Liver (tissue), 9 donors: ENCODE data around the gene PLCB4. TPM values are rescaled to one million over a fixed set of nuclear protein-coding genes. Genes with fewer than 3 reads are reported as not detected.

Experiments used
- DNase-seq: peaks from one replicate; pipeline ENCODE4 v3.0.0-alpha.2; 2017; ENCODE audit warnings: low spot score
- H3K27ac ChIP-seq, 2 donors: one replicate each; pipeline ENCODE4 v1.7.0; 2013; ENCODE audit warnings: inconsistent platforms in 2 of 2, low read length in 2 of 2, control low read depth in 1 of 2, low read depth in 1 of 2, mild to moderate bottlenecking in 1 of 2
- H3K27me3 ChIP-seq, 4 donors: one replicate each; pipeline versions ENCODE4 v1.6.1 to v1.7.0; 2013; ENCODE audit warnings: low read length in 3 of 4, inconsistent platforms in 1 of 4, mild to moderate bottlenecking in 1 of 4, moderate library complexity in 1 of 4; ENCODE audit not compliant: control insufficient read depth in 4 of 4, insufficient read depth in 4 of 4
- H3K36me3 ChIP-seq, 4 donors: one replicate each; pipeline versions ENCODE4 v1.6.1 to v1.7.0; 2013; ENCODE audit warnings: low read length in 3 of 4, mild to moderate bottlenecking in 3 of 4, low read depth in 1 of 4, moderate library complexity in 1 of 4; ENCODE audit not compliant: control insufficient read depth in 4 of 4, insufficient read depth in 3 of 4
- H3K4me1 ChIP-seq, 4 donors: one replicate each; pipeline versions ENCODE4 v1.6.1 to v1.7.0; 2013; ENCODE audit warnings: low read length in 3 of 4, mild to moderate bottlenecking in 3 of 4, moderate library complexity in 1 of 4; ENCODE audit not compliant: control insufficient read depth in 4 of 4, insufficient read depth in 4 of 4
- H3K4me3 ChIP-seq, 3 donors: one replicate each; pipeline versions ENCODE4 v1.6.1 to v1.7.0; 2013; ENCODE audit warnings: low read length in 3 of 3, control low read depth in 1 of 3, low read depth in 1 of 3, mild to moderate bottlenecking in 1 of 3
- H3K9ac ChIP-seq, 2 donors: one replicate each; pipeline ENCODE4 v1.7.0; 2013; ENCODE audit warnings: low read length in 2 of 2, mild to moderate bottlenecking in 2 of 2, moderate library complexity in 2 of 2, control low read depth in 1 of 2, low read depth in 1 of 2
- H3K9me3 ChIP-seq, 4 donors: one replicate each; pipeline versions ENCODE4 v1.6.1 to v1.7.0; 2013; ENCODE audit warnings: low read length in 3 of 4; ENCODE audit not compliant: control insufficient read depth in 4 of 4
- ATF3 ChIP-seq: IDR thresholded peaks from 2 replicates; pipeline ENCODE4 v1.6.1; 2016; ENCODE audit warnings: antibody characterized with exemption
- CTCF ChIP-seq: fragments of 150-350 bp; IDR thresholded peaks from 2 replicates; pipeline ENCODE4 v1.5.1; 2017; ENCODE audit warnings: improper control_type of control experiment, low read depth, low read length; ENCODE audit not compliant: missing input control
- FOXA1 ChIP-seq: IDR thresholded peaks from 2 replicates; pipeline ENCODE4 v1.6.1; 2016; ENCODE audit warnings: antibody characterized with exemption
- GABPA ChIP-seq, 2 donors: IDR thresholded peaks in 1 of 2; conservative IDR thresholded peaks in 1 of 2; 2 replicates each; pipeline ENCODE4 v1.6.1; 2016; ENCODE audit warnings: antibody characterized with exemption in 2 of 2, mild to moderate bottlenecking in 1 of 2, moderate library complexity in 1 of 2
- HNF4A ChIP-seq, 2 donors: conservative IDR thresholded peaks; 2 replicates each; pipeline ENCODE4 v1.6.1; 2016; ENCODE audit warnings: antibody characterized with exemption in 2 of 2, mild to moderate bottlenecking in 2 of 2
- HNF4G ChIP-seq: IDR thresholded peaks from 2 replicates; pipeline ENCODE4 v1.6.1; 2016; ENCODE audit warnings: antibody characterized with exemption
- JUND ChIP-seq, 2 donors: IDR thresholded peaks; 2 replicates each; pipeline ENCODE4 v1.6.1; 2016; ENCODE audit warnings: antibody characterized with exemption in 2 of 2
- MAX ChIP-seq: IDR thresholded peaks from 2 replicates; pipeline ENCODE4 v1.6.1; 2016; ENCODE audit warnings: antibody characterized with exemption
- RAD21 ChIP-seq, 2 donors: IDR thresholded peaks; 2 replicates each; pipeline ENCODE4 v1.6.1; 2016; ENCODE audit warnings: antibody characterized with exemption in 2 of 2, mild to moderate bottlenecking in 2 of 2
- REST ChIP-seq: IDR thresholded peaks from 2 replicates; pipeline ENCODE4 v1.6.1; 2016; ENCODE audit warnings: antibody characterized with exemption, mild to moderate bottlenecking
- TAF1 ChIP-seq: conservative IDR thresholded peaks from 2 replicates; pipeline ENCODE4 v1.6.1; 2016; ENCODE audit warnings: antibody characterized with exemption, mild to moderate bottlenecking
- YY1 ChIP-seq: IDR thresholded peaks from 2 replicates; pipeline ENCODE4 v1.6.1; 2016; ENCODE audit warnings: antibody characterized with exemption, mild to moderate bottlenecking
- WGBS: extraction: QIAGEN DNeasy Blood & Tissue Kit; methylation state at CpG from one replicate; pipeline ENCODE4 v1.1.7; 2013; 5-methylcytosine and 5-hydroxymethylcytosine counted together
- polyA plus RNA-seq, 2 donors: library from polyadenylated mRNA; stranded (reverse) in 1 of 2; unstranded in 1 of 2; fragments of 200-250 nt in 1 of 2; fragments of >200 nt in 1 of 2; fragmentation: Nextera tagmentation in 1 of 2; extraction: Ambion mirVana in 1 of 2; gene quantifications; one replicate each; pipeline versions ENCODE4 v1.2.1 to v1.2.3, GENCODE V29; 2013 to 2015
- total RNA-seq, 2 donors: library from RNA; depleted of rRNA; stranded (reverse); fragments of >200 nt; gene quantifications; one replicate each; pipeline ENCODE4 v1.2.3, GENCODE V29; 2014
- donor health status: healthy.
- donor health status: healthy.
- donor health status: healthy.
- donor health status: healthy.
- donor health status: healthy.

Gene PLCB4
- total and polyA plus RNA-seq, 4 donors = 0.14 to 0.67 (median 0.30) TPM

GRCh38 chr20:9510911-9511310 lies 442.0 kb downstream of the PLCB4 start (continued):
- TF ChIP-seq REST = no peak
- no peak for TF ChIP-seq RAD21 (IDR thresholded peaks at IDR 0.05)
- TF ChIP-seq FOXA1 = no peak
- TF ChIP-seq HNF4G = no peak
- no peak for TF ChIP-seq HNF4A (conservative IDR thresholded peaks at IDR 0.05)
- TF ChIP-seq ATF3 = no peak
- TF ChIP-seq YY1 = no peak
- TF ChIP-seq TAF1 = no peak

- no peak for DNase-seq
- H3K4me1 ChIP-seq = peaks cover 0 to 11% (median 1%) of the 10 kb centered on the region in 4 donors
- no peaks in the 10 kb centered on the region for H3K36me3 ChIP-seq
- TF ChIP-seq YY1 (no peak), TAF1 (no peak), RAD21 (IDR thresholded peaks at IDR 0.05) (no peak), MAX (no peak), REST (no peak), JUND (IDR thresholded peaks at IDR 0.05) (no peak), ATF3 (no peak), HNF4G (no peak), CTCF (no peak), GABPA (IDR thresholded peaks at IDR 0.05 in 1 of 2, conservative IDR thresholded peaks at IDR 0.05 in 1 of 2) (no peak)
- no peak overlapping the region for H3K4me3 ChIP-seq
- peaks cover 0 to 15% (median 8%) of the 10 kb centered on the region in 4 donors for H3K27me3 ChIP-seq
- WGBS = 2% methylated on average over 9 of the region's 9 CpGs
- no peak overlapping the region for H3K9ac ChIP-seq
- no peak overlapping the region for H3K27ac ChIP-seq
- no peaks in the 10 kb centered on the region for H3K9me3 ChIP-seq
These were observed 445.2 kb downstream of the PLCB4 start for GRCh38 chr20:9514072-9514460.
